Body of pancreas (tissue), 4 donors: Measurements from ENCODE around the gene KRT24.

ENCODE experiments used
- POLR2A ChIP-seq, 3 donors: fragments of 450-650 bp; IDR thresholded peaks; one replicate each; pipeline ENCODE4 v1.6.1; 2016; ENCODE audit warnings: antibody characterized with exemption in 3 of 3, mild to moderate bottlenecking in 2 of 3
- TF ChIP-seq, protein P1 (sequence below), 7 experiments: fragments of 450-650 bp in 4 of 7; fragments of 200-600 bp in 3 of 7; sonication (generic) in 3 of 7; IDR thresholded peaks; one replicate each; pipeline ENCODE4 v1.5.1; 2016 to 2019; ENCODE audit warnings: antibody characterized with exemption in 7 of 7

GRCh38 chr17:40751065-40751464 is 47.5 kb upstream of the KRT24 start:
- no peak for TF ChIP-seq POLR2A (IDR thresholded peaks at IDR 0.05)
- TF ChIP-seq, protein P1, sequence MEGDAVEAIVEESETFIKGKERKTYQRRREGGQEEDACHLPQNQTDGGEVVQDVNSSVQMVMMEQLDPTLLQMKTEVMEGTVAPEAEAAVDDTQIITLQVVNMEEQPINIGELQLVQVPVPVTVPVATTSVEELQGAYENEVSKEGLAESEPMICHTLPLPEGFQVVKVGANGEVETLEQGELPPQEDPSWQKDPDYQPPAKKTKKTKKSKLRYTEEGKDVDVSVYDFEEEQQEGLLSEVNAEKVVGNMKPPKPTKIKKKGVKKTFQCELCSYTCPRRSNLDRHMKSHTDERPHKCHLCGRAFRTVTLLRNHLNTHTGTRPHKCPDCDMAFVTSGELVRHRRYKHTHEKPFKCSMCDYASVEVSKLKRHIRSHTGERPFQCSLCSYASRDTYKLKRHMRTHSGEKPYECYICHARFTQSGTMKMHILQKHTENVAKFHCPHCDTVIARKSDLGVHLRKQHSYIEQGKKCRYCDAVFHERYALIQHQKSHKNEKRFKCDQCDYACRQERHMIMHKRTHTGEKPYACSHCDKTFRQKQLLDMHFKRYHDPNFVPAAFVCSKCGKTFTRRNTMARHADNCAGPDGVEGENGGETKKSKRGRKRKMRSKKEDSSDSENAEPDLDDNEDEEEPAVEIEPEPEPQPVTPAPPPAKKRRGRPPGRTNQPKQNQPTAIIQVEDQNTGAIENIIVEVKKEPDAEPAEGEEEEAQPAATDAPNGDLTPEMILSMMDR (IDR thresholded peaks at IDR 0.05), result no peak
